Effector CD4-positive, alpha-beta T cell (primary cell): ENCODE data around the gene MROH2B.

Source experiments
- DNase-seq: peaks from one replicate; pipeline ENCODE4 v3.0.0-alpha.2; 2020

Gene MROH2B

DNA sequence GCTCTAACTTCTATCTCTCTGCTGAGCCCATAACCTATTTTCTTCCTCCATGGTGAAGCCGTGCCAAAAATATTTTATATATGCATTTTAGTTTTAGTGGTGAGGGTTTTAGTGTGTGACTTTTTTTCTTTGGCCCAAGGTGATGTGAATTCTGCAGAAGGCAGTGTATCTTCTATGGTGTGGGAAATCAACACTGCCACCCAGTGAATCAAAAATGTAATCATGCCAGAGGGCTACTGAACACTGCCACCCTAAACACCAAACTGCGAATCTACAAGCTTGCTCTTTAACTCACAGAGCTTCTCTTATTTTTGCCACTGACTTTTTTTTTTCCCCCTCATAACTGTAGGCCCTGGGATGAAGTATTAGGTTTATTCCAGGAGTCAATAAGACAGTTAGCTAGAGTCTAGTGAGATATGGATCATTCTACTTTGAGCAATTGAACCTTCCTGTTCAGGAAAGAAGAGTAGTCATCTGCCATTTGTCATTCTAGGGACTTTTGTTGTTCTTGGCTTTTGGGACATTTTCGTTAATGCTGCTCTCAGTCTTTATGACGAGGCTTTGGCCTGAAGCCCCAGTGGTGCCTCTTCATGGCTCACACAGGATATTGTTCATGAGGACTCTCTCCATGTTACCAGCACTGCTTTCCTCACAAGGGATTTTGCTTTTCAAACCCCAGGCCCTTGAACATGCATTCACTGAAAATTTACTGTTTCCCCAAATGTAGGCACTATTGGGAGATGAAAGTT lies 108.8 kb downstream of the MROH2B start:
- no peak for DNase-seq

DNA sequence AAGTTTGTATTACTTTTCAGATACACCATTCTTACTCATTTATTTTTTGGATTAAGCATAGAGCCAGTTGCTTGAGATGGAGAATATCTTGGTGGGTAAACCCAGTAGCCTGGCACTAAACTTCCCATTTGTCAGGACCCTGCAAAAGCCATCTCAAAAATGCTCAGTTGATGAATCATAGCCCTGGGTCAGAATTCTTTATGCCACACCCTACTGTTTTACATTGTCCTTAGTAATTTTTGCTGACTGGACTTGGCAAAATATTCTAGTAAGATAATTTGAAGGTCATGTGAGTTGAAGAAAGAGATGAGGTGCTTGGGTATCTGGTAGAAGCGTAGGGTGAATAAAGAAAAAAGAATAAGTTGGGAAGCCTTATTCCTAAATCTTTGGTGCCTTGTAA lies 111.1 kb downstream of the MROH2B start:
- DNase-seq: no peak

DNA sequence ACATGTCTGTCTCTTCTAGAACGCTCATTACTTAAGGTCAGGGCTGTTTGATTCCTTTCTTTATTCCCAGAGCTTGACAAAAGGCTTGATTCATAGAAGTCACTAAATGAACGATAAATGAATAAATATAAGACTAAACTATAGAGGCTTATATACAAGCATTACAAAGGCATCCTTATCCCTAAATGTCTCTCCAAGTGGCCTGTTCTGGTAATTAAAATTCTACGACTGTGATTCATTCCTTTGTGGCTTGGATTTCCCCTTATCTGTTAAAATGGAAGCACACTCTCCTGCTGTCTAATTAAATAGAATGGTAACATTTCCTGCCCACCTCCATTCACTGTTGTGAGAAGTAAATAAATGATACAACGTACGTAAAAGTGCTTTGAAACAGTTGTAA lies 112.3 kb downstream of the MROH2B start:
- no peak for DNase-seq

DNA sequence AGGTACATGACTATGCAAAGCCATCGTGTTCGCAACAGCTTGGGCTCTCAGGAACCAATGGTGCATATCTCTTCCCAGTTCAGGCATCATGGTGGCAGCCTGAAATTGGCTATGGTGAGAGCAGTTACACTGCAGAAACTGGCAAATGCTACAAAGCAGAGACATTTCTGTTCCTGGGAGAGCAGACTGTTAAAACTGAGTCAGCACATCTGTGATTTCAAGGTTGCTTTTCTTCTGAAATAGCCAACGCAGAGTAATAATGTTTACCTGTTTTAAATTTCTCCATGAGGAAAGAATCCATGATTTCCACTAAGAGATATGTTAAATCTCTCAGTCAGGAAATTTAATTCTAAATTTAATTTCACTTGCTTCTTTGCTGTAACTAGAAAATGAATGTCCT lies 114.1 kb downstream of the MROH2B start:
- DNase-seq: no peak

DNA sequence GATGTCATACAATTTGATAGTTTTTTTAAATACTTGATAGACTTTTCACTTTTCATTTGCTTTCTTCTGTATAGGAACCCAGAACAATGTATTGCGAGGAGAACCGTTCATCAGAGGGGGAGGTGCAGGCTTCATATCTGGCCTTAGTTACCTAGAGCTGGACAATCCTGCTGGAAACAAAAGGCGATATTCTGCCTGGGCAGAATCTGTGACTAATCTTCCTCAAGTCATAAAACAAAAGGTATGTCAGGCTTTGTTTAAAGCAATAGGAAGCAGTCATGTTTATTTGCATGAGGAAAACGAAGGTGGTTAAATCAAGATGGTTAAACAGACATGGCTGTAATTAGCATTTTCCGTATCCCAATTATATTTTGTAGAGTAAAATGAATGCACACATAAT lies 115.8 kb downstream of the MROH2B start:
- DNase-seq: no peak
